Panc1 (cell line): ENCODE results near the gene RBP4. TPM values are rescaled to one million over a fixed set of nuclear protein-coding genes. Genes with fewer than 3 reads are reported as not detected.

Source experiments
- ATAC-seq: fragments of 200-7000 bp; cut with Tn5 transposase; 2 replicates; pipeline ENCODE4 v1.9.1; 2020; ENCODE audit warnings: mild to moderate bottlenecking, moderate library complexity
- BruUV-seq: library from RNA; stranded (reverse); fragments of 400-500 nt; replicated peaks from 2 replicates; lab custom pipeline; 2021; lab: Mats Ljungman, UMichigan
- CTCF ChIA-PET: fragments of 300-600 bp; sonication (Branson Sonifier 250); formaldehyde crosslinking; loops from one replicate; lab custom pipeline; 2022; ENCODE audit warnings: antibody characterized with exemption; lab: Charles Lee
- POLR2A ChIA-PET: fragments of 300-600 bp; sonication (Branson Sonifier 250); formaldehyde crosslinking; loops from one replicate; lab custom pipeline; 2022; ENCODE audit warnings: antibody characterized with exemption; lab: Charles Lee
- DNase-seq: peaks from one replicate; pipeline ENCODE4 v3.0.0-alpha.2; 2010; ENCODE audit warnings: low read depth, low spot score
- H3K27ac ChIP-seq: 2 replicates; pipeline ENCODE4 v1.5.1; 2011; ENCODE audit warnings: mild to moderate bottlenecking, low read length, inconsistent platforms
- H3K27me3 ChIP-seq: fragments of 200-500 bp; sonication (Bioruptor generic); 2 replicates; pipeline ENCODE4 v1.6.0; 2014; ENCODE audit warnings: low read length, inconsistent platforms; ENCODE audit not compliant: control insufficient read depth, insufficient read depth
- H3K36me3 ChIP-seq: fragments of 200-500 bp; sonication (Bioruptor generic); 2 replicates; pipeline ENCODE4 v1.5.1; 2014; ENCODE audit warnings: inconsistent platforms, mild to moderate bottlenecking, low read length, moderate library complexity; ENCODE audit not compliant: control insufficient read depth, insufficient read depth
- H3K4me1 ChIP-seq: 2 replicates; pipeline ENCODE4 v1.5.1; 2011; ENCODE audit warnings: inconsistent platforms, mild to moderate bottlenecking, low read length, moderate library complexity; ENCODE audit not compliant: control insufficient read depth, insufficient read depth
- H3K4me3 ChIP-seq, 2 experiments: 2 replicates each; pipeline ENCODE4 v1.5.1; 2011 to 2012; ENCODE audit warnings: low read depth in 2 of 2, low read length in 2 of 2, mild to moderate bottlenecking in 2 of 2, inconsistent platforms in 1 of 2, moderate library complexity in 1 of 2
- H3K9me3 ChIP-seq: fragments of 200-500 bp; sonication (Bioruptor generic); 2 replicates; pipeline ENCODE4 v1.5.1; 2014; ENCODE audit warnings: low read depth, mild to moderate bottlenecking, inconsistent platforms, low read length, moderate library complexity; ENCODE audit not compliant: control insufficient read depth, insufficient read depth
- CTCF ChIP-seq: fragments of 450-650 bp; IDR thresholded peaks from 2 replicates; pipeline ENCODE4 v1.5.1; 2017; ENCODE audit warnings: mild to moderate bottlenecking
- POLR2AphosphoS5 ChIP-seq: IDR thresholded peaks from 2 replicates; pipeline ENCODE4 v1.6.1; 2012; ENCODE audit warnings: mild to moderate bottlenecking, low read depth, low read length, moderate library complexity
- SIN3A ChIP-seq: IDR thresholded peaks from 2 replicates; pipeline ENCODE4 v1.6.1; 2012; ENCODE audit warnings: low read depth, mild to moderate bottlenecking, low read length, moderate library complexity, borderline replicate concordance; ENCODE audit not compliant: insufficient read depth
- TCF7L2 ChIP-seq: IDR thresholded peaks from 2 replicates; pipeline ENCODE4 v1.6.1; 2011; ENCODE audit warnings: mild to moderate bottlenecking, low read depth, low read length, inconsistent platforms
- in situ Hi-C: cut with HindIII; loops from 2 replicates; pipeline ENCODE4 v1.10.0; 2016; ENCODE audit warnings: low sequenced_read_pairs, low pct_unique_long_range_greater_than_20kb
- intact Hi-C: fragments of 100-400 bp; cut with micrococcal nuclease; formaldehyde crosslinking; loops from one replicate; pipeline ENCODE4 v1.10.0; 2022; ENCODE audit not compliant: unreplicated experiment
- total RNA-seq: library from RNA; stranded (reverse); gene quantifications from one replicate; pipeline ENCODE4 v1.2.1, GENCODE V29; 2021; ENCODE audit not compliant: unreplicated experiment
- TF ChIP-seq, protein P1 (sequence below), 2 experiments: IDR thresholded peaks; 2 replicates each; pipeline ENCODE4 v1.6.1; 2011 to 2012; ENCODE audit warnings: low read depth in 2 of 2, control low read depth in 1 of 2, low read length in 1 of 2, mild to moderate bottlenecking in 1 of 2, moderate library complexity in 1 of 2; ENCODE audit not compliant: insufficient read depth in 1 of 2

Gene RBP4
- total RNA-seq, 1 experiment from 2014 or later: 6.9 TPM

- DNase-seq (peak; percentile 45), ATAC-seq (peak; percentile 91)
- TF ChIP-seq CTCF (no peak), TCF7L2 (no peak), SIN3A (no peak), POLR2AphosphoS5 (no peak)
- TF ChIP-seq, protein P1, sequence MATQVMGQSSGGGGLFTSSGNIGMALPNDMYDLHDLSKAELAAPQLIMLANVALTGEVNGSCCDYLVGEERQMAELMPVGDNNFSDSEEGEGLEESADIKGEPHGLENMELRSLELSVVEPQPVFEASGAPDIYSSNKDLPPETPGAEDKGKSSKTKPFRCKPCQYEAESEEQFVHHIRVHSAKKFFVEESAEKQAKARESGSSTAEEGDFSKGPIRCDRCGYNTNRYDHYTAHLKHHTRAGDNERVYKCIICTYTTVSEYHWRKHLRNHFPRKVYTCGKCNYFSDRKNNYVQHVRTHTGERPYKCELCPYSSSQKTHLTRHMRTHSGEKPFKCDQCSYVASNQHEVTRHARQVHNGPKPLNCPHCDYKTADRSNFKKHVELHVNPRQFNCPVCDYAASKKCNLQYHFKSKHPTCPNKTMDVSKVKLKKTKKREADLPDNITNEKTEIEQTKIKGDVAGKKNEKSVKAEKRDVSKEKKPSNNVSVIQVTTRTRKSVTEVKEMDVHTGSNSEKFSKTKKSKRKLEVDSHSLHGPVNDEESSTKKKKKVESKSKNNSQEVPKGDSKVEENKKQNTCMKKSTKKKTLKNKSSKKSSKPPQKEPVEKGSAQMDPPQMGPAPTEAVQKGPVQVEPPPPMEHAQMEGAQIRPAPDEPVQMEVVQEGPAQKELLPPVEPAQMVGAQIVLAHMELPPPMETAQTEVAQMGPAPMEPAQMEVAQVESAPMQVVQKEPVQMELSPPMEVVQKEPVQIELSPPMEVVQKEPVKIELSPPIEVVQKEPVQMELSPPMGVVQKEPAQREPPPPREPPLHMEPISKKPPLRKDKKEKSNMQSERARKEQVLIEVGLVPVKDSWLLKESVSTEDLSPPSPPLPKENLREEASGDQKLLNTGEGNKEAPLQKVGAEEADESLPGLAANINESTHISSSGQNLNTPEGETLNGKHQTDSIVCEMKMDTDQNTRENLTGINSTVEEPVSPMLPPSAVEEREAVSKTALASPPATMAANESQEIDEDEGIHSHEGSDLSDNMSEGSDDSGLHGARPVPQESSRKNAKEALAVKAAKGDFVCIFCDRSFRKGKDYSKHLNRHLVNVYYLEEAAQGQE (IDR thresholded peaks at IDR 0.05; ENCODE audit: insufficient read depth in 1 of 2, low read depth in 2 of 2, low read length in 1 of 2): no peak
- no peaks in the 10 kb centered on the region for H3K36me3 ChIP-seq
- in situ Hi-C loops (no loop called here), intact Hi-C loops (no loop called here)
- H3K9me3 ChIP-seq: peaks cover 6% of the 10 kb centered on the region; the same call in 1 of the 2 replicates
- no TSS peak for BruUV-seq
- ChIA-PET CTCF (interaction anchor here (1.2 kb wide), 1 partner anchor 24 kb away, joined by 3 read pairs; no protein-coding TSS in a partner anchor), POLR2A (no interaction called here)
- H3K4me3 ChIP-seq: no peak overlapping the region
- no peak overlapping the region for H3K27ac ChIP-seq
- H3K27me3 ChIP-seq: no peaks in the 10 kb centered on the region
- H3K4me1 ChIP-seq: peaks cover 25% of the 10 kb centered on the region
Observed at GRCh38 chr10:93579089-93579488, 21.9 kb downstream of the RBP4 start.

- in situ Hi-C loops: no loop called here
- Histone ChIP-seq H3K27me3 (no peaks in the 10 kb centered on the region), H3K36me3 (no peaks in the 10 kb centered on the region), H3K4me3 (no peak overlapping the region), H3K4me1 (peaks cover 25% of the 10 kb centered on the region), H3K27ac (peak overlapping the region; percentile 12; the same call in 1 of the 2 replicates), H3K9me3 (peaks cover 6% of the 10 kb centered on the region; the same call in 1 of the 2 replicates)
- no TSS peak for BruUV-seq
- CTCF ChIA-PET: interaction anchor here (0.7 kb wide), 1 partner anchor 388 kb away, joined by 3 read pairs; no protein-coding TSS in a partner anchor
- no peak for TF ChIP-seq CTCF
- TF ChIP-seq POLR2AphosphoS5: no peak
- TF ChIP-seq SIN3A: no peak
- TF ChIP-seq, protein P1 (IDR thresholded peaks at IDR 0.05; ENCODE audit: insufficient read depth in 1 of 2, low read depth in 2 of 2, low read length in 1 of 2): no peak
- no peak for TF ChIP-seq TCF7L2
- ATAC-seq: no peak
- intact Hi-C loops: no loop called here
- POLR2A ChIA-PET: interaction anchor here (0.6 kb wide), 1 partner anchor 1830 kb away, joined by 3 read pairs; no protein-coding TSS in a partner anchor
- no peak for DNase-seq
Observed at GRCh38 chr10:93577565-93577964, 23.5 kb downstream of the RBP4 start.
